Endothelial cell of umbilical vein (primary cell): ENCODE results near the gene OSER1. TPM values are rescaled to one million over a fixed set of nuclear protein-coding genes. Genes with fewer than 3 reads are reported as not detected.

Experiments used
- BruUV-seq: library from RNA; stranded (reverse); fragments of 400-500 nt; replicated peaks from 2 replicates; lab custom pipeline; 2021; lab: Mats Ljungman, UMichigan
- CTCF ChIA-PET: fragments of 300-600, 350-600 bp; sonication (Branson Sonifier 250); formaldehyde crosslinking; loops from one replicate; lab custom pipeline; 2021; ENCODE audit warnings: antibody characterized with exemption, inconsistent platforms; lab: Charles Lee
- POLR2A ChIA-PET: fragments of 300-600, 350-600 bp; sonication (Branson Sonifier 250); formaldehyde crosslinking; loops from one replicate; lab custom pipeline; 2021; ENCODE audit warnings: antibody characterized with exemption, inconsistent platforms; lab: Charles Lee
- DNase-seq: peaks from one replicate; pipeline ENCODE4 v3.0.0-alpha.2; 2011; ENCODE audit warnings: low read depth, low spot score
- FAIRE-seq: peaks from 2 replicates; lab custom pipeline; 2011; peaks lifted over from hg19 to GRCh38; lab: Jason Lieb, UNC
- H2AFZ ChIP-seq: 2 replicates; pipeline ENCODE4 v1.6.0; 2012; ENCODE audit warnings: low read depth, low read length, control low read depth, inconsistent platforms
- H3K27ac ChIP-seq: 2 replicates; pipeline ENCODE4 v1.5.1; 2011; ENCODE audit warnings: low read depth, mild to moderate bottlenecking, control low read depth, low read length, moderate library complexity; ENCODE audit not compliant: insufficient read depth
- H3K27me3 ChIP-seq, 2 experiments: 2 replicates each; pipeline versions ENCODE4 v1.6.0 to v1.6.1; 2011; ENCODE audit warnings: low read length in 2 of 2, mixed read lengths in 1 of 2; ENCODE audit not compliant: control insufficient read depth in 2 of 2, insufficient read depth in 2 of 2
- H3K36me3 ChIP-seq, 2 experiments: 2 replicates in 1 of 2; 3 replicates in 1 of 2; pipeline ENCODE4 v1.5.1; 2011; ENCODE audit warnings: low read length in 2 of 2, mild to moderate bottlenecking in 1 of 2, moderate library complexity in 1 of 2; ENCODE audit not compliant: control insufficient read depth in 2 of 2, insufficient read depth in 2 of 2; ENCODE audit errors: extremely low read depth in 1 of 2
- H3K4me1 ChIP-seq: 3 replicates; pipeline ENCODE4 v1.5.1; 2011; ENCODE audit warnings: mild to moderate bottlenecking, low read length; ENCODE audit not compliant: control insufficient read depth, insufficient read depth; ENCODE audit errors: extremely low read depth
- H3K4me2 ChIP-seq: 2 replicates; pipeline ENCODE4 v1.6.1; 2011; ENCODE audit warnings: low read length, control low read depth, mixed read lengths; ENCODE audit not compliant: insufficient read depth
- H3K4me3 ChIP-seq, 3 experiments: fragments of 200-600 bp in 1 of 3; sonication (generic), shearing (Covaris generic) in 1 of 3; replicated peaks in 1 of 3; 2 replicates each; pipeline ENCODE4 v1.5.1; 2011 to 2016; ENCODE audit warnings: control low read depth in 3 of 3, low read length in 3 of 3, mild to moderate bottlenecking in 2 of 3, inconsistent platforms in 1 of 3, low read depth in 1 of 3, moderate library complexity in 1 of 3; ENCODE audit not compliant: insufficient read depth in 1 of 3
- H3K79me2 ChIP-seq: 2 replicates; pipeline ENCODE4 v1.6.0; 2012; ENCODE audit warnings: low read length, inconsistent platforms; ENCODE audit not compliant: control insufficient read depth, insufficient read depth
- H3K9ac ChIP-seq: replicated peaks from 2 replicates; pipeline ENCODE3; 2011; ENCODE audit warnings: low read length, control low read depth; ENCODE audit not compliant: insufficient read depth; ENCODE audit errors: extremely low read depth
- H3K9me1 ChIP-seq: replicated peaks from 3 replicates; pipeline ENCODE4 v1.6.0; 2011; ENCODE audit warnings: mild to moderate bottlenecking, low read length; ENCODE audit not compliant: control insufficient read depth, insufficient read depth; ENCODE audit errors: extremely low read depth
- H3K9me3 ChIP-seq: replicated peaks from 2 replicates; pipeline ENCODE4 v1.5.1; 2012; ENCODE audit warnings: low read length, inconsistent platforms; ENCODE audit not compliant: control insufficient read depth, insufficient read depth
- H4K20me1 ChIP-seq: replicated peaks from 2 replicates; pipeline ENCODE3; 2011; ENCODE audit warnings: mild to moderate bottlenecking, low read length; ENCODE audit not compliant: control insufficient read depth, insufficient read depth; ENCODE audit errors: extremely low read depth
- CTCF ChIP-seq, 2 donors: IDR thresholded peaks; 1 replicate in 1 of 2; 2 replicates in 1 of 2; pipeline ENCODE4 v1.5.1; 2011; ENCODE audit warnings: low read length in 2 of 2, mild to moderate bottlenecking in 2 of 2, moderate library complexity in 2 of 2, control low read depth in 1 of 2, inconsistent platforms in 1 of 2, low read depth in 1 of 2; ENCODE audit not compliant: insufficient read depth in 1 of 2; ENCODE audit errors: extremely low read depth in 1 of 2
- EZH2 ChIP-seq: IDR thresholded peaks from 2 replicates; pipeline ENCODE4 v1.6.1; 2012; ENCODE audit warnings: borderline replicate concordance, low read depth, mild to moderate bottlenecking, moderate library complexity, low read length, inconsistent platforms; ENCODE audit not compliant: severe bottlenecking
- FOS ChIP-seq: IDR thresholded peaks from 2 replicates; pipeline ENCODE4 v1.6.1; 2011; ENCODE audit warnings: mild to moderate bottlenecking, low read length, moderate library complexity, borderline replicate concordance; ENCODE audit not compliant: insufficient read depth
- GATA2 ChIP-seq: IDR thresholded peaks from 2 replicates; pipeline ENCODE4 v1.7.0; 2011; ENCODE audit warnings: low read depth, mild to moderate bottlenecking, moderate library complexity, mixed read lengths, low read length; ENCODE audit not compliant: insufficient read length, insufficient read depth
- JUN ChIP-seq: IDR thresholded peaks from 2 replicates; pipeline ENCODE4 v1.6.1; 2011; ENCODE audit warnings: borderline replicate concordance, low read depth; ENCODE audit not compliant: insufficient read length, insufficient read depth
- MAX ChIP-seq: IDR thresholded peaks from 2 replicates; pipeline ENCODE4 v1.6.1; 2011; ENCODE audit not compliant: insufficient read depth, insufficient read length
- MYC ChIP-seq: IDR thresholded peaks from one replicate; pipeline ENCODE4 v1.6.1; 2011; ENCODE audit warnings: mild to moderate bottlenecking, low read depth, low read length
- POLR2A ChIP-seq: IDR thresholded peaks from 2 replicates; pipeline ENCODE4 v1.6.1; 2012; ENCODE audit warnings: low read depth, mild to moderate bottlenecking, control low read depth, low read length
- POLR2AphosphoS5 ChIP-seq: IDR thresholded peaks from 2 replicates; pipeline ENCODE4 v1.6.1; 2012; ENCODE audit warnings: low read depth, mild to moderate bottlenecking, control low read depth, low read length, moderate library complexity; ENCODE audit not compliant: insufficient read depth
- dilution Hi-C: fragments of 300-500 bp; cut with MboI; formaldehyde crosslinking; loops from one replicate; pipeline ENCODE4 v1.15.0; 2019; ENCODE audit warnings: low sequenced_read_pairs; ENCODE audit not compliant: extremely low pct_ligation_motif_present
- intact Hi-C: fragments of 100-400 bp; cut with micrococcal nuclease; formaldehyde crosslinking; loops from one replicate; pipeline ENCODE4 v1.10.0; 2022
- polyA plus RNA-seq, 4 experiments: library from polyadenylated mRNA; depleted of rRNA in 3 of 4; stranded (reverse) in 3 of 4; unstranded in 1 of 4; fragments of >200 nt; gene quantifications; 2 replicates each; pipeline versions ENCODE4 v1.2.1 to v1.2.3, GENCODE V29; 2011 to 2012; ENCODE audit warnings: missing spikeins in 1 of 4
- total RNA-seq: library from RNA; stranded (reverse); gene quantifications from 2 replicates; pipeline ENCODE4 v1.2.3, GENCODE V29; 2021

OSER1 gene
- total and polyA plus RNA-seq, 2 donors (not counting 3 experiments of a cell fraction or from before 2014, with no cell fraction given), result 30.8 to 36.0 TPM

GRCh38 chr20:44157061-44157460 is 53.5 kb downstream of the OSER1 start:
- DNase-seq, result no peak
- H3K9me3 ChIP-seq, result no peaks in the 10 kb centered on the region
- H4K20me1 ChIP-seq, result no peaks in the 10 kb centered on the region
- no peak overlapping the region for H3K9ac ChIP-seq
- no peak overlapping the region for H3K27ac ChIP-seq
- no peak for FAIRE-seq
- BruUV-seq, result no TSS peak
- CTCF ChIA-PET, result no interaction called here
- H3K9me1 ChIP-seq, result no peaks in the 10 kb centered on the region
- H3K4me3 ChIP-seq, result no peak overlapping the region
- TF ChIP-seq MAX (no peak), EZH2 (no peak), CTCF (IDR thresholded peaks at IDR 0.05; ENCODE audit: extremely low read depth in 1 of 2, insufficient read depth in 1 of 2, low read depth in 1 of 2, low read length in 2 of 2) (no peak), JUN (no peak), POLR2AphosphoS5 (no peak), GATA2 (no peak), FOS (no peak), MYC (no peak), POLR2A (no peak)
- dilution Hi-C loops, result no loop called here
- H2AFZ ChIP-seq, result no peak overlapping the region
- no peaks in the 10 kb centered on the region for H3K4me1 ChIP-seq
- H3K36me3 ChIP-seq, result no peaks in the 10 kb centered on the region
- POLR2A ChIA-PET, result no interaction called here
- intact Hi-C loops, result no loop called here
- H3K27me3 ChIP-seq, result no peaks in the 10 kb centered on the region
- H3K4me2 ChIP-seq, result no peak overlapping the region
- H3K79me2 ChIP-seq, result no peaks in the 10 kb centered on the region
